Mucosa of rectum (tissue), 2 donors: ENCODE results near the gene NISCH.

Experiments used
- H3K27ac ChIP-seq, 2 donors: one replicate each; pipeline ENCODE4 v1.7.0; 2013; ENCODE audit warnings: inconsistent platforms in 2 of 2, low read depth in 2 of 2, low read length in 2 of 2
- H3K27me3 ChIP-seq, 2 donors: one replicate each; pipeline ENCODE4 v1.7.0; 2013; ENCODE audit warnings: low read length in 2 of 2; ENCODE audit not compliant: control insufficient read depth in 2 of 2, insufficient read depth in 2 of 2
- H3K36me3 ChIP-seq, 2 donors: one replicate each; pipeline ENCODE4 v1.7.0; 2013; ENCODE audit warnings: low read length in 2 of 2; ENCODE audit not compliant: control insufficient read depth in 2 of 2, insufficient read depth in 2 of 2
- H3K4me1 ChIP-seq, 2 donors: one replicate each; pipeline ENCODE4 v1.7.0; 2013; ENCODE audit warnings: low read length in 2 of 2, mild to moderate bottlenecking in 1 of 2; ENCODE audit not compliant: control insufficient read depth in 2 of 2, insufficient read depth in 2 of 2
- H3K4me3 ChIP-seq, 2 donors: one replicate each; pipeline ENCODE4 v1.7.0; 2013; ENCODE audit warnings: low read length in 2 of 2
- H3K9ac ChIP-seq, 2 donors: one replicate each; pipeline ENCODE4 v1.7.0; 2013; ENCODE audit warnings: low read length in 2 of 2, low read depth in 1 of 2, mild to moderate bottlenecking in 1 of 2
- H3K9me3 ChIP-seq, 2 donors: one replicate each; pipeline ENCODE4 v1.7.0; 2013; ENCODE audit warnings: low read length in 2 of 2; ENCODE audit not compliant: control insufficient read depth in 2 of 2
- donor health status: healthy.
- donor health status: Normal muscosa, but diverticular disease.

NISCH gene

GRCh38 chr3:52481819-52482521, 26.6 kb downstream of the NISCH start:
- Histone ChIP-seq H3K4me3 (no peak overlapping the region), H3K4me1 (peaks cover 0 to 3% of the 10 kb centered on the region in 2 donors), H3K9me3 (no peaks in the 10 kb centered on the region), H3K9ac (no peak overlapping the region), H3K27ac (no peak overlapping the region), H3K27me3 (no peaks in the 10 kb centered on the region), H3K36me3 (peaks cover 64 to 81% of the 10 kb centered on the region in 2 donors)

GRCh38 chr3:52483081-52483480, 27.7 kb downstream of the NISCH start:
- no peak overlapping the region for H3K9ac ChIP-seq
- H3K4me3 ChIP-seq, result no peak overlapping the region
- peaks cover 0 to 3% of the 10 kb centered on the region in 2 donors for H3K4me1 ChIP-seq
- H3K9me3 ChIP-seq, result no peaks in the 10 kb centered on the region
- no peaks in the 10 kb centered on the region for H3K27me3 ChIP-seq
- peaks cover 64 to 80% of the 10 kb centered on the region in 2 donors for H3K36me3 ChIP-seq
- H3K27ac ChIP-seq, result no peak overlapping the region

GRCh38 chr3:52483577-52484381, 28.4 kb downstream of the NISCH start:
- Histone ChIP-seq H3K4me1 (peaks cover 0 to 3% of the 10 kb centered on the region in 2 donors), H3K36me3 (peaks cover 62 to 78% of the 10 kb centered on the region in 2 donors), H3K27me3 (no peaks in the 10 kb centered on the region), H3K9me3 (no peaks in the 10 kb centered on the region), H3K9ac (no peak overlapping the region), H3K27ac (no peak overlapping the region), H3K4me3 (no peak overlapping the region)

GRCh38 chr3:52484680-52485461, 29.5 kb downstream of the NISCH start:
- peaks cover 61 to 78% of the 10 kb centered on the region in 2 donors for H3K36me3 ChIP-seq
- peaks cover 0 to 3% of the 10 kb centered on the region in 2 donors for H3K4me1 ChIP-seq
- H3K9me3 ChIP-seq, result no peaks in the 10 kb centered on the region
- no peak overlapping the region for H3K4me3 ChIP-seq
- no peak overlapping the region for H3K27ac ChIP-seq
- no peak overlapping the region for H3K9ac ChIP-seq
- H3K27me3 ChIP-seq, result no peaks in the 10 kb centered on the region

- H3K4me3 ChIP-seq, result no peak overlapping the region
- no peak overlapping the region for H3K27ac ChIP-seq
- H3K9ac ChIP-seq, result no peak overlapping the region
- no peaks in the 10 kb centered on the region for H3K9me3 ChIP-seq
- peaks cover 55 to 77% of the 10 kb centered on the region in 2 donors for H3K36me3 ChIP-seq
- H3K4me1 ChIP-seq, result peaks cover 0 to 3% of the 10 kb centered on the region in 2 donors
- no peaks in the 10 kb centered on the region for H3K27me3 ChIP-seq
These were observed 31.8 kb downstream of the NISCH start for GRCh38 chr3:52487050-52487787.

- no peak overlapping the region for H3K9ac ChIP-seq
- peaks cover 55 to 78% of the 10 kb centered on the region in 2 donors for H3K36me3 ChIP-seq
- no peak overlapping the region for H3K27ac ChIP-seq
- no peaks in the 10 kb centered on the region for H3K27me3 ChIP-seq
- H3K4me3 ChIP-seq, result no peak overlapping the region
- H3K4me1 ChIP-seq, result no peaks in the 10 kb centered on the region
- H3K9me3 ChIP-seq, result no peaks in the 10 kb centered on the region
These were observed 32.6 kb downstream of the NISCH start for GRCh38 chr3:52487788-52488691.

GRCh38 chr3:52488746-52489145, 33.3 kb downstream of the NISCH start:
- H3K4me1 ChIP-seq, result no peaks in the 10 kb centered on the region
- no peak overlapping the region for H3K9ac ChIP-seq
- H3K27ac ChIP-seq, result no peak overlapping the region
- no peaks in the 10 kb centered on the region for H3K9me3 ChIP-seq
- H3K36me3 ChIP-seq, result peaks cover 58 to 77% of the 10 kb centered on the region in 2 donors
- no peak overlapping the region for H3K4me3 ChIP-seq
- H3K27me3 ChIP-seq, result no peaks in the 10 kb centered on the region

GRCh38 chr3:52489453-52489852, 34.0 kb downstream of the NISCH start:
- no peak overlapping the region for H3K9ac ChIP-seq
- peaks cover 58 to 77% of the 10 kb centered on the region in 2 donors for H3K36me3 ChIP-seq
- H3K27ac ChIP-seq, result no peak overlapping the region
- H3K4me1 ChIP-seq, result no peaks in the 10 kb centered on the region
- H3K4me3 ChIP-seq, result no peak overlapping the region
- H3K9me3 ChIP-seq, result no peaks in the 10 kb centered on the region
- H3K27me3 ChIP-seq, result no peaks in the 10 kb centered on the region
